Adipose tissue (tissue), 3 donors: Measurements from ENCODE around the gene SNX15. TPM values are rescaled to one million over a fixed set of nuclear protein-coding genes. Genes with fewer than 3 reads are reported as not detected.

Experiments
- H3K27ac ChIP-seq: one replicate; pipeline ENCODE4 v1.5.1; 2013; ENCODE audit warnings: low read depth, low read length
- WGBS, 3 donors: extraction: QIAGEN DNeasy Blood & Tissue Kit; methylation state at CpG; one replicate each; pipeline ENCODE4 v1.1.7; 2013; 5-methylcytosine and 5-hydroxymethylcytosine counted together
- polyA plus RNA-seq, 3 donors: library from polyadenylated mRNA; stranded (reverse); fragments of 200-250 nt; gene quantifications; one replicate each; pipeline ENCODE4 v1.2.3, GENCODE V29; 2013
- donor health status: healthy with polysubstance abuse.
- donor health status: Bipolar disorder and iron deficiency.
- donor health status: healthy.

The SNX15 gene
- polyA plus RNA-seq, 3 donors, result 14.3 to 27.7 (median 25.3) TPM

GRCh38 chr11:65067446-65067845 lies 40.2 kb downstream of the SNX15 start:
- 81 to 86% (median 84%) methylated on average over 10 of the region's 10 CpGs for WGBS, 3 donors
- no peak overlapping the region for H3K27ac ChIP-seq

GRCh38 chr11:65069217-65069616 lies 42.0 kb downstream of the SNX15 start:
- 39 to 56% (median 49%) methylated on average over 9 of the region's 9 CpGs for WGBS, 3 donors
- no peak overlapping the region for H3K27ac ChIP-seq

DNA sequence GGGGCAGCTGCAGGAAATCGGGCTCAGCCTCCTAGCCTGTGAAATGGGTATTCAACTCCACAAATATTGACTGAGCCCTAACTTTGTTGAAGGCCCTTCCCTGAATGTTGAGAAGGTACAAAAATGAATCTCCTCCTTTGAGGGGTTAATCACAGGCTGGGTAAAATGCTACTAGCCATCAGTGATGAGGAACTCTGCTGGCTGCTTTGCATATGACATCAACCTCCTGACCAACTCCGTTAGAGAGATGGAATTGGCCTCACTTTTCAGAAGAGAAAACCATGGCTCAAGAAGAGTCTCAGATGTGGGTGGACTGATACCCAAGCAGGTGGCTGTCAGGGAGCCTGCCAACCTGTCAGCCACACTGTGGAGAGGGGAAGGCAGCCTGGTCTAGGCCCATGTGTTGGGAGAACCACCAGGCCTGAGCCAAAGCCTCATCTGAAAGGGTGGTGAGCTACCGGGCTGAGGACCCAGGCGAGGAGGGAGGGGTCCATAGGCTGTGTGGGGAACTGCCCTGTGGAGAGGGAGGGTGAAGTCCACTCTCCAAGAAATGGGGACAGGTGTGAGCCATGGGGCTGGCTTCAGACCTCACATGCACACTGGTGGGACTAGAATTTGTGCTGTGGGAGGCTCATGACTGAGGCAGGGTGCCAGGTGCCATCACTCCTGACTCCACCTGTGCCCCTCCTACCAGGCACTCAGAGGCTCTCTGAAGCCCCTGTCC lies 44.8 kb downstream of the SNX15 start:
- no peak overlapping the region for H3K27ac ChIP-seq
- WGBS, 3 donors, result 58 to 70% (median 67%) methylated on average over 4 of the region's 4 CpGs

DNA sequence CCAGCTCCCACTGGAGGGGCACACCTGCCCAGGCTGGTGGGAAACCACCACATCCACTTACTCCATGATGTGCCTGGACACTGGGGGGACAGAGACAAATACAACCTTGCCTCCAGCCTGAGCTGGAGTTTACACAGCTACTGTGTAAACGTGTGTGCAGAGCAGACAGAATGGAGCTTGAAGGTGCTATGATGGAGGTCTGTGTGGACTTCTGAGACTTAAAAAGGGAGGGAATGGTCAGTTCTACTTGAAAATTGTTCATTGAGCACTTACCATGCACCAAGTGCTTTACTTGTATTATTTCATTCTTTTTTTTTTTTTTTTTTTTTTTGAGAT lies 45.4 kb downstream of the SNX15 start:
- WGBS, 3 donors, result 24 to 75% (median 72%) methylated on average over 1 of the region's 1 CpG
- no peak overlapping the region for H3K27ac ChIP-seq

DNA sequence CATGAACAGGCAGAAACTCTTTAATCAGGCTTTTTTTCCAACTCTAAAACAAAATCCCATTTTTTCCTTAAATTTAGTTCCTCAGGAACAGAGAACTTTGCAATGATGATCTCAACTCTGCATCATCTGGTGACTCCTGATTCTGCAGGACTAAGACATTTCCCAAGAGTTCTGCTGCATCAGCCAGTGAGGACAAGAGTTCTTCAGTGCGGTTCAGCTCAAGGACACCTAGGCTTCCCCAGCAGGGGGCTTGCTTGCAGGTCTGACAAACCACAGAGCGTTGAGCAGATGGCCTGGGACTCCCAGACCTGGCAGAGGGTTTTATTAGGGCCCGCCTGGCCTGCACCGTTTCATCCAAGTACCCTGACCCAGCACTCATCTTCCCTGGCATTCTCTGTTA lies 50.2 kb downstream of the SNX15 start:
- H3K27ac ChIP-seq, result no peak overlapping the region
- 76 to 84% (median 82%) methylated on average over 4 of the region's 4 CpGs for WGBS, 3 donors

- 34 to 59% (median 37%) methylated on average over 3 of the region's 3 CpGs for WGBS, 3 donors
- H3K27ac ChIP-seq, result no peak overlapping the region
Observed at GRCh38 chr11:65078151-65078550, 50.9 kb downstream of the SNX15 start.

DNA sequence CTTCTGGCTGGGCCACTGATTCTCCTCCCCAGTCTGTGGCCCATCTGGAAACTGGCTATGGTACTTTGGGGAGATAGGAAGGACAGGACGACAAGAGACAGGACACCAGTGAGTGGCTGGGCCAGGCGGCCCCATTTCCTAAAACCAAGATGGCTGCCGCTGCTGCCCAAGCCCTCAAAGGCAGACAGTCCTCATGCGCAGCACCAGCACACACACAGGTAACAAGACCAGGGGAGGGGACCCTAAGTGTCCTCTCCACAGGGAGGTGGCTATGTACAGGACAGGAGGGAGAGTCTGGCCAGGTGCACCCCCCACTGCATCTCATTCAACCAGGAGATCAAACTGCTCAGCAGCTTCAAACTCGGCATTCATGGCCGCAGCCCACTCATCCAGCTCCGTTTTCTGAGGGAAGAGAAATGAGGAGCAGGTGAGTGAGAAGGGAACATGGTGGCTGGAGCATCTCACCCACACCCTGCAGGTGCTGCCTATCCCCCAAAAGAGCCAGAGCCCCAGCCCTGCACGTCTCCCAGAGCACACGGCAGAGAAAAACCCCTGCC lies 51.6 kb downstream of the SNX15 start:
- H3K27ac ChIP-seq, result no peak overlapping the region
- 89 to 93% (median 91%) methylated on average over 9 of the region's 9 CpGs for WGBS, 3 donors

GRCh38 chr11:65083134-65083833 lies 56.0 kb downstream of the SNX15 start:
- H3K27ac ChIP-seq, result no peak overlapping the region
- WGBS, 3 donors, result 4 to 6% (median 5%) methylated on average over 12 to 13 of the region's 13 CpGs

GRCh38 chr11:65083834-65084597 lies 56.8 kb downstream of the SNX15 start, which contains the start of the genes CDCA5 and ZFPL1:
TSS of gene CDCA5 (minus strand) at chr11:65084040. CDS start at chr11:65083978, 62 bp downstream.
TSS of gene ZFPL1 (plus strand) at chr11:65084222. CDS start at chr11:65084699, 477 bp downstream.
- 0% methylated on average over 66 to 79 of the region's 79 CpGs for WGBS, 3 donors
- H3K27ac ChIP-seq, result peak within 1 kb of the TSS; percentile 91

DNA sequence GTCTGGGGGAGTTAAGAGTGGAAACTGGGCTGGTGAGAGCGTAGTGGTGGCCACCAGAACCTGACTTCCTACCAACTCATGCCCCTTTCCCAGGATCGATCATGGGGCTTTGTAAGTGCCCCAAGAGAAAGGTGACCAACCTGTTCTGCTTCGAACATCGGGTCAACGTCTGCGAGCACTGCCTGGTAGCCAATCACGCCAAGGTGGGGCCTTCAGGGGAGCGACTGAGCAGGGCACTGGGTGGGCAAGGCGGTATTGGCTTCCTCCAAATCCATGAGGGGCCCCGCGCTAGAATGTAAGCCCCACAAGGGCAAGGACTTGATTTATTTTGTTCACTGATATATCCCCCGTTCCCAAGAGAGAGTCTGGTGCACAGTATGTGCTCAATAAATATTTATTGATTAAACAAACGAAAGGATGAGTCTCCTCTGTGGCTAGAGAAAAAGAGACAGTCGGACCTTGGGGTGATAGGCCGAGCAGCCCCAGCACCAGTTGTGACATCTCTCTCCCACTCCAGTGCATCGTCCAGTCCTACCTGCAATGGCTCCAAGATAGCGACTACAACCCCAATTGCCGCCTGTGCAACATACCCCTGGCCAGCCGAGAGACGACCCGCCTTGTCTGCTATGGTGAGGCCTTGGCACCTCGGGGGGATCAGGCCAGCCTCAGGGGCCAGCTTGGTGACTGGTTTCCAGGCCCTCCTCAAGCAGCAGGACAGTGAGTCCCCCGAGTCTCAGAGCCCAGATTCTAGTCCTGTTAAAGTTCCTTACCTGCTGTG lies 57.5 kb downstream of the SNX15 start:
- H3K27ac ChIP-seq, result no peak overlapping the region
- 37 to 47% (median 44%) methylated on average over 23 of the region's 23 CpGs for WGBS, 3 donors

DNA sequence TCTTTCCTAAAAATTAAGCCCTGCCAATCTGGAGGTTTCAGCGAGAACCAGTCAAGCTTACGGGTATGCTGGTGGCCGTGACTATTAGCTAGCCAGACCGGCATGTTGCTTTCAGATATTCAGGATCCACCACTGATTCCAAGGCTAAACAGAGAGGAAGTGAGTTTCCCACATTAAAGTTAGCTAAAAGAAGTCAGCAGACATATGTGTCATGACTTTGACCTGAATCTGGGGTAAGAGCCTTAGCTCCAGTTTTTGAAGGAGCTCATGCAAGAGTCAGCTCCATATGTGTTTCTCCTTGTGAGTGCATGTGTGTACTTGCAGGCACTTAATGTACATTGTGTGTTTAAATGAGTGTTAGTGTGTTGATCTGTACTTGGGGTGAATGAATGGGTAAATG lies 58.2 kb downstream of the SNX15 start:
- whole genome bisulfite sequencing, 3 donors, result 85 to 92% (median 86%) methylated on average over 4 of the region's 4 CpGs
- H3K27ac ChIP-seq, result no peak overlapping the region

DNA sequence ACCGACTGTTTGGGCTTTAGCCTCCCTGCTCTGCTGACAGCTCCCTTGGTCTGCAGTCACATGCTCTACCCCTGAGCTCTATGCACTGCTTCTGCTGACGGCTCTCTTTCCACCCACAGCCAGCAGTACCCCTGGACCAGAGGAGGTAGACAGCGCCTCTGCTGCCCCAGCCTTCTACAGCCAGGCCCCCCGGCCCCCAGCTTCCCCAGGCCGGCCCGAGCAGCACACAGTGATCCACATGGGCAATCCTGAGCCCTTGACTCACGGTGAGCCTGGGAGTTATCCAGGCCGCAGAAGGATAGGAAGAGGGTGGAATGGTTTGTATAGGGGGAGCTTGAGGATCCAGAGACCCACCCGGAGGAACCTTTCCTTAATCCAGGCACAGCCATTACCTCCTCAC lies 59.6 kb downstream of the SNX15 start:
- WGBS, 3 donors, result 92 to 94% (median 92%) methylated on average over 9 of the region's 9 CpGs
- no peak overlapping the region for H3K27ac ChIP-seq

DNA sequence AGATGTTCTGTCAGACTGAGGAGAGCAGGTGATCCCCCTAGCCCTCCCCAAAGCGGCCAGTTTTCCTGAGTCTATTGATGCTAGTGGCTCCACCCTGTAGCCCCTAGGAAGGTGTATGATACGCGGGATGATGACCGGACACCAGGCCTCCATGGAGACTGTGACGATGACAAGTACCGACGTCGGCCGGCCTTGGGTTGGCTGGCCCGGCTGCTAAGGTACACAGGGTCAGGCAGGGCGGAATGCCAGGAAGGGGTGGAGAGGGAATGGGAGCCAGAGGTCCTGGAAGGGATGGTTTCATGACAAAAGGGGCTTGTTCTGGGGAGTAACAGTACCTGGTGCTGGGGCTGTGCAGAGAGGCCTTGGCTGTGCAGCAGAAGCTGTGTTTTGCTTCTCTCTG lies 60.0 kb downstream of the SNX15 start:
- 69 to 92% (median 90%) methylated on average over 11 of the region's 11 CpGs for WGBS, 3 donors
- H3K27ac ChIP-seq, result no peak overlapping the region

DNA sequence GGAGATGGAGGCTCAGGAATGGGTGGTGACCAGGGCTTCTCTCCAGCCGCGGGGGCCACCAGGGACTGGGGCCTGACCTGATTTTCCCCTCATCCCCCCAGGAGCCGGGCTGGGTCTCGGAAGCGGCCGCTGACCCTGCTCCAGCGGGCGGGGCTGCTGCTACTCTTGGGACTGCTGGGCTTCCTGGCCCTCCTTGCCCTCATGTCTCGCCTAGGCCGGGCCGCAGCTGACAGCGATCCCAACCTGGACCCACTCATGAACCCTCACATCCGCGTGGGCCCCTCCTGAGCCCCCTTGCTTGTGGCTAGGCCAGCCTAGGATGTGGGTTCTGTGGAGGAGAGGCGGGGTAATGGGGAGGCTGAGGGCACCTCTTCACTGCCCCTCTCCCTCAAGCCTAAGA lies 60.6 kb downstream of the SNX15 start:
- H3K27ac ChIP-seq, result no peak overlapping the region
- 84 to 97% (median 91%) methylated on average over 12 to 15 of the region's 15 CpGs for WGBS, 3 donors

- WGBS, 3 donors, result 88 to 96% (median 93%) methylated on average over 4 of the region's 4 CpGs
- no peak overlapping the region for H3K27ac ChIP-seq
Observed at GRCh38 chr11:65089621-65090020, 62.4 kb downstream of the SNX15 start.
